Measurements from ENCODE around the gene RPTOR. TPM values are rescaled to one million over a fixed set of nuclear protein-coding genes. Genes with fewer than 3 reads are reported as not detected.

RPTOR gene
- total RNA-seq, 1 donor from 2014 or later = 62.4 TPM

GRCh38 chr17:81006891-81007290 is 462.3 kb downstream of the RPTOR start:
- intact Hi-C loops (cut with micrococcal nuclease) = no loop called here
- Mint-ChIP-seq H3K4me3 (ENCODE audit: low read depth) (no peak overlapping the region), H3K4me1 (ENCODE audit: low read depth) (peaks cover 6% of the 10 kb centered on the region), H3K27ac (no peak overlapping the region), H3K27me3 (ENCODE audit: low read depth) (peaks cover 35% of the 10 kb centered on the region), H3K9me3 (peaks cover 9% of the 10 kb centered on the region), H3K36me3 (ENCODE audit: low read depth) (no peaks in the 10 kb centered on the region)
- no peak for DNase-seq (ENCODE audit: low spot score)

GRCh38 chr17:81008140-81008539 is 463.5 kb downstream of the RPTOR start:
- intact Hi-C loops (cut with micrococcal nuclease) = no loop called here
- no peak overlapping the region for H3K27ac Mint-ChIP-seq
- no peak for DNase-seq (ENCODE audit: low spot score)
- H3K36me3 Mint-ChIP-seq (ENCODE audit: low read depth) = no peaks in the 10 kb centered on the region
- H3K4me3 Mint-ChIP-seq (ENCODE audit: low read depth) = no peak overlapping the region
- H3K27me3 Mint-ChIP-seq (ENCODE audit: low read depth) = peaks cover 26% of the 10 kb centered on the region
- peaks cover 6% of the 10 kb centered on the region for H3K4me1 Mint-ChIP-seq (ENCODE audit: low read depth)
- H3K9me3 Mint-ChIP-seq = peaks cover 11% of the 10 kb centered on the region

GRCh38 chr17:81009136-81009535 is 464.5 kb downstream of the RPTOR start:
- peaks cover 20% of the 10 kb centered on the region for H3K27me3 Mint-ChIP-seq (ENCODE audit: low read depth)
- DNase-seq (ENCODE audit: low spot score) = no peak

GRCh38 chr17:81010935-81011334 is 466.3 kb downstream of the RPTOR start:
- Mint-ChIP-seq H3K27me3 (ENCODE audit: low read depth) (peaks cover 16% of the 10 kb centered on the region), H3K36me3 (ENCODE audit: low read depth) (peaks cover 5% of the 10 kb centered on the region), H3K27ac (no peak overlapping the region), H3K9me3 (peaks cover 16% of the 10 kb centered on the region), H3K4me3 (ENCODE audit: low read depth) (no peak overlapping the region), H3K4me1 (ENCODE audit: low read depth) (no peaks in the 10 kb centered on the region)
- no peak for DNase-seq (ENCODE audit: low spot score)
- intact Hi-C loops (cut with micrococcal nuclease) = no loop called here

More at GRCh38 chr17:81009136-81009535, 464.5 kb downstream of the RPTOR start:
- intact Hi-C loops (cut with micrococcal nuclease) = no loop called here
- H3K4me1 Mint-ChIP-seq (ENCODE audit: low read depth) = peaks cover 4% of the 10 kb centered on the region
- H3K4me3 Mint-ChIP-seq (ENCODE audit: low read depth) = no peak overlapping the region
- no peaks in the 10 kb centered on the region for H3K36me3 Mint-ChIP-seq (ENCODE audit: low read depth)
- H3K27ac Mint-ChIP-seq = no peak overlapping the region
- H3K9me3 Mint-ChIP-seq = peaks cover 11% of the 10 kb centered on the region

GRCh38 chr17:81011951-81012350 is 467.3 kb downstream of the RPTOR start:
- H3K27ac Mint-ChIP-seq = no peak overlapping the region

GRCh38 chr17:81012574-81013447 is 468.2 kb downstream of the RPTOR start:
- H3K27me3 Mint-ChIP-seq (ENCODE audit: low read depth) = no peaks in the 10 kb centered on the region
- no peak for DNase-seq (ENCODE audit: low spot score)
- intact Hi-C loops (cut with micrococcal nuclease) = no loop called here
- no peak overlapping the region for H3K27ac Mint-ChIP-seq
- H3K4me1 Mint-ChIP-seq (ENCODE audit: low read depth) = peaks cover 10% of the 10 kb centered on the region
- peaks cover 25% of the 10 kb centered on the region for H3K9me3 Mint-ChIP-seq
- peaks cover 10% of the 10 kb centered on the region for H3K36me3 Mint-ChIP-seq (ENCODE audit: low read depth)
- no peak overlapping the region for H3K4me3 Mint-ChIP-seq (ENCODE audit: low read depth)

More at GRCh38 chr17:81011951-81012350, 467.3 kb downstream of the RPTOR start:
- intact Hi-C loops (cut with micrococcal nuclease) = no loop called here
- H3K9me3 Mint-ChIP-seq = peaks cover 24% of the 10 kb centered on the region
- no peak for DNase-seq (ENCODE audit: low spot score)
- peaks cover 10% of the 10 kb centered on the region for H3K36me3 Mint-ChIP-seq (ENCODE audit: low read depth)
- H3K27me3 Mint-ChIP-seq (ENCODE audit: low read depth) = peaks cover 7% of the 10 kb centered on the region
- no peak overlapping the region for H3K4me3 Mint-ChIP-seq (ENCODE audit: low read depth)
- peaks cover 4% of the 10 kb centered on the region for H3K4me1 Mint-ChIP-seq (ENCODE audit: low read depth)

- H3K27me3 Mint-ChIP-seq (ENCODE audit: low read depth) = no peaks in the 10 kb centered on the region
- H3K4me3 Mint-ChIP-seq (ENCODE audit: low read depth) = no peak overlapping the region
- peaks cover 25% of the 10 kb centered on the region for H3K9me3 Mint-ChIP-seq
- peaks cover 18% of the 10 kb centered on the region for H3K4me1 Mint-ChIP-seq (ENCODE audit: low read depth)
- intact Hi-C loops (cut with micrococcal nuclease) = no loop called here
- no peak overlapping the region for H3K27ac Mint-ChIP-seq
- H3K36me3 Mint-ChIP-seq (ENCODE audit: low read depth) = peaks cover 10% of the 10 kb centered on the region
- DNase-seq (ENCODE audit: low spot score) = no peak
Observed at GRCh38 chr17:81013642-81014041, 469.0 kb downstream of the RPTOR start.

- Mint-ChIP-seq H3K4me3 (ENCODE audit: low read depth) (no peak overlapping the region), H3K27me3 (ENCODE audit: low read depth) (no peaks in the 10 kb centered on the region), H3K4me1 (ENCODE audit: low read depth) (peaks cover 25% of the 10 kb centered on the region), H3K9me3 (peaks cover 25% of the 10 kb centered on the region), H3K36me3 (ENCODE audit: low read depth) (peaks cover 10% of the 10 kb centered on the region), H3K27ac (no peak overlapping the region)
- DNase-seq (ENCODE audit: low spot score) = no peak
- intact Hi-C loops (cut with micrococcal nuclease) = no loop called here
Observed at GRCh38 chr17:81015136-81015535, 470.5 kb downstream of the RPTOR start.

Other genes with a start within 250 kb of the RPTOR start
- 16.1 and 16.8 TPM in 2 replicates for gene ENDOV, start 129.7 kb upstream of the RPTOR start, total RNA-seq
- gene NPTX1, start 68.2 kb upstream of the RPTOR start, total RNA-seq = 5.2 and 5.7 TPM in 2 replicates